ENCODE results near the gene KIF27. TPM values are rescaled to one million over a fixed set of nuclear protein-coding genes. Genes with fewer than 3 reads are reported as not detected.
"Not testable (repeated sequence)": the region's sequence is repeated elsewhere in the genome, so short reads cannot be mapped to it uniquely, and the experiment has no call there.

Gene KIF27
- total RNA-seq, 1 donor from 2014 or later = 4.1 TPM

- Histone ChIP-seq H3K36me3 (peaks cover 35% of the 10 kb centered on the region), H3K4me3 (peak overlapping the region; percentile 79), H3K9me3 (replicated peaks) (no peaks in the 10 kb centered on the region), H3K4me1 (peaks cover 26% of the 10 kb centered on the region), H3K27me3 (ENCODE audit: low read depth) (no peaks in the 10 kb centered on the region), H3K27ac (replicated peaks) (peak overlapping the region; percentile 84)
- no peak for TF ChIP-seq CTCF (IDR thresholded peaks at IDR 0.05; ENCODE audit: borderline replicate concordance)
- peak; percentile 79 for DNase-seq
- intact Hi-C loops (cut with micrococcal nuclease) = no loop called here
Observed at GRCh38 chr9:83956436-83957247, 35.4 kb upstream of the KIF27 start.

- H3K36me3 ChIP-seq = peaks cover 41% of the 10 kb centered on the region
- H3K27me3 ChIP-seq (ENCODE audit: low read depth) = no peaks in the 10 kb centered on the region
- intact Hi-C loops (cut with micrococcal nuclease) = no loop called here
- peak overlapping the region; percentile 84 for H3K27ac ChIP-seq (replicated peaks)
- peaks cover 26% of the 10 kb centered on the region for H3K4me1 ChIP-seq
- H3K9me3 ChIP-seq (replicated peaks) = no peaks in the 10 kb centered on the region
- TF ChIP-seq CTCF (IDR thresholded peaks at IDR 0.05; ENCODE audit: borderline replicate concordance) = no peak
- peak; percentile 46 for DNase-seq
- peak overlapping the region; percentile 79 for H3K4me3 ChIP-seq
Observed at GRCh38 chr9:83956086-83956435, 34.8 kb upstream of the KIF27 start.

- H3K4me1 ChIP-seq; H3K4me3 ChIP-seq; intact Hi-C loops (cut with micrococcal nuclease); H3K27me3 ChIP-seq (ENCODE audit: low read depth); H3K27ac ChIP-seq (replicated peaks); H3K9me3 ChIP-seq (replicated peaks); DNase-seq: not testable (repeated sequence)
- H3K36me3 ChIP-seq = peaks cover 69% of the 10 kb centered on the region
Observed at GRCh38 chr9:83948096-83948495, 26.9 kb upstream of the KIF27 start.

- Histone ChIP-seq H3K4me3 (no peak overlapping the region), H3K27ac (replicated peaks) (no peak overlapping the region), H3K9me3 (replicated peaks) (no peaks in the 10 kb centered on the region), H3K4me1 (no peaks in the 10 kb centered on the region), H3K36me3 (peaks cover 66% of the 10 kb centered on the region), H3K27me3 (ENCODE audit: low read depth) (no peaks in the 10 kb centered on the region)
- TF ChIP-seq CTCF (IDR thresholded peaks at IDR 0.05; ENCODE audit: borderline replicate concordance) = no peak
- intact Hi-C loops (cut with micrococcal nuclease) = loop anchor here (5.0 kb wide), 1 partner anchor 232 kb away; no protein-coding TSS in a partner anchor
- no peak for DNase-seq
Observed at GRCh38 chr9:83940590-83941303, 19.5 kb upstream of the KIF27 start.

- no peak for DNase-seq
Observed at GRCh38 chr9:83937861-83938455, 16.7 kb upstream of the KIF27 start.

More at GRCh38 chr9:83937861-83938455, 16.7 kb upstream of the KIF27 start:
- Histone ChIP-seq H3K9me3 (replicated peaks) (no peaks in the 10 kb centered on the region), H3K27me3 (ENCODE audit: low read depth) (no peaks in the 10 kb centered on the region), H3K4me1 (peaks cover 21% of the 10 kb centered on the region), H3K4me3 (no peak overlapping the region), H3K36me3 (peaks cover 45% of the 10 kb centered on the region), H3K27ac (replicated peaks) (no peak overlapping the region)
- TF ChIP-seq CTCF (IDR thresholded peaks at IDR 0.05; ENCODE audit: borderline replicate concordance) = peak; percentile 78
- intact Hi-C loops (cut with micrococcal nuclease) = loop anchor here (2.0 to 5.0 kb wide), 2 partner anchors 323 to 379 kb away; no protein-coding TSS in a partner anchor
